Natural killer cell treated with Interleukin-12 subunit alpha and Interleukin-12 subunit beta and Interleukin-15 and Interleukin-18, amount 100 ng/mL, for 72 hours (primary cell): Measurements from ENCODE around the gene CAD. TPM values are rescaled to one million over a fixed set of nuclear protein-coding genes. Genes with fewer than 3 reads are reported as not detected.
A peak's percentile ranks its signal among the peaks of the same experiment; 100 is the strongest.
"Not testable (repeated sequence)": the region's sequence is repeated elsewhere in the genome, so short reads cannot be mapped to it uniquely, and the experiment has no call there.

ENCODE experiments used
- ATAC-seq, 2 donors: fragments of 150-1000 bp; cut with Tn5 transposase in 1 of 2; sonication (Bioruptor Pico), chemical (Tn5 transposase) in 1 of 2; 2 replicates each; pipeline ENCODE4 v1.10.0; 2021
- DNase-seq: peaks from one replicate; pipeline ENCODE4 v3.0.0; 2022; ENCODE audit warnings: low spot score
- H3K27ac Mint-ChIP-seq, 2 donors: 1 replicate in 1 of 2; 2 replicates in 1 of 2; pipeline ENCODE4 v1.8.0; 2022; ENCODE audit warnings: mixed read lengths in 2 of 2, mild to moderate bottlenecking in 1 of 2, moderate library complexity in 1 of 2
- H3K27me3 Mint-ChIP-seq, 2 donors: 1 replicate in 1 of 2; 2 replicates in 1 of 2; pipeline ENCODE4 v1.8.0; 2022; ENCODE audit warnings: mixed read lengths in 2 of 2
- H3K36me3 Mint-ChIP-seq: one replicate; pipeline ENCODE4 v1.8.0; 2022; ENCODE audit warnings: mixed read lengths
- H3K4me1 Mint-ChIP-seq, 2 donors: 1 replicate in 1 of 2; 2 replicates in 1 of 2; pipeline ENCODE4 v1.8.0; 2022; ENCODE audit warnings: low read depth in 2 of 2, mixed read lengths in 2 of 2, mild to moderate bottlenecking in 1 of 2
- H3K4me3 Mint-ChIP-seq: one replicate; pipeline ENCODE4 v1.8.0; 2022; ENCODE audit warnings: mixed read lengths
- H3K9me3 Mint-ChIP-seq: 2 replicates; pipeline ENCODE4 v1.8.0; 2022; ENCODE audit warnings: mixed read lengths
- total RNA-seq, 2 donors: library from RNA; stranded (reverse); gene quantifications; one replicate each; pipeline ENCODE4 v1.2.3, GENCODE V29; 2022

CAD gene
- total RNA-seq = 100 to 1,000 TPM in 1 of 2 donors, 10 to 100 TPM in 1; 50.6 to 175 TPM

GRCh38 chr2:27217173-27218121 lies at the start of gene CAD:
TSS of gene CAD (plus strand) at chr2:27217369. CDS start at chr2:27217552, 183 bp downstream.
- DNase-seq = peak; percentile 89
- H3K4me1 Mint-ChIP-seq = peaks cover 42 to 54% of the 10 kb centered on the region in 2 donors
- H3K27ac Mint-ChIP-seq = peak within 1 kb of the TSS; percentile 89 to 93
- peak within 1 kb of the TSS; percentile 89 for H3K4me3 Mint-ChIP-seq
- H3K27me3 Mint-ChIP-seq = no peaks in the 10 kb centered on the region
- peak; percentile 94 to 96 for ATAC-seq
- no peaks in the 10 kb centered on the region for H3K9me3 Mint-ChIP-seq
- peaks cover 23% of the 10 kb centered on the region for H3K36me3 Mint-ChIP-seq

GRCh38 chr2:27170581-27171337 lies 46.4 kb upstream of the CAD start:
- no peak overlapping the region for H3K27ac Mint-ChIP-seq
- H3K36me3 Mint-ChIP-seq = no peaks in the 10 kb centered on the region
- no peaks in the 10 kb centered on the region for H3K9me3 Mint-ChIP-seq
- no peak overlapping the region for H3K4me3 Mint-ChIP-seq
- no peak for ATAC-seq
- peaks cover 0 to 2% of the 10 kb centered on the region in 2 donors for H3K4me1 Mint-ChIP-seq
- H3K27me3 Mint-ChIP-seq = peaks cover 7% of the 10 kb centered on the region in 2 donors
- DNase-seq = no peak

GRCh38 chr2:27171351-27171848 lies 45.8 kb upstream of the CAD start:
- H3K36me3 Mint-ChIP-seq = no peaks in the 10 kb centered on the region
- H3K4me3 Mint-ChIP-seq = no peak overlapping the region
- no peaks in the 10 kb centered on the region for H3K9me3 Mint-ChIP-seq
- H3K27ac Mint-ChIP-seq = no peak overlapping the region
- ATAC-seq (no peak), DNase-seq (no peak)
- H3K27me3 Mint-ChIP-seq = peaks cover 7 to 11% of the 10 kb centered on the region in 2 donors
- peaks cover 0 to 2% of the 10 kb centered on the region in 2 donors for H3K4me1 Mint-ChIP-seq

GRCh38 chr2:27174638-27175037 lies 42.5 kb upstream of the CAD start:
- H3K27ac Mint-ChIP-seq = no peak overlapping the region
- H3K9me3 Mint-ChIP-seq = no peaks in the 10 kb centered on the region
- peaks cover 10 to 12% of the 10 kb centered on the region in 2 donors for H3K27me3 Mint-ChIP-seq
- H3K36me3 Mint-ChIP-seq = no peaks in the 10 kb centered on the region
- DNase-seq (no peak), ATAC-seq (no peak)
- H3K4me3 Mint-ChIP-seq = no peak overlapping the region
- H3K4me1 Mint-ChIP-seq = peaks cover 0 to 2% of the 10 kb centered on the region in 2 donors

GRCh38 chr2:27175330-27175729 lies 41.8 kb upstream of the CAD start:
- Mint-ChIP-seq H3K27me3 (peaks cover 10 to 11% of the 10 kb centered on the region in 2 donors), H3K9me3 (no peaks in the 10 kb centered on the region), H3K27ac (no peak overlapping the region), H3K36me3 (no peaks in the 10 kb centered on the region), H3K4me3 (no peak overlapping the region), H3K4me1 (peaks cover 0 to 2% of the 10 kb centered on the region in 2 donors)
- DNase-seq (no peak), ATAC-seq (no peak)

GRCh38 chr2:27175781-27176180 lies 41.4 kb upstream of the CAD start:
- H3K4me1 Mint-ChIP-seq, H3K27ac Mint-ChIP-seq, H3K36me3 Mint-ChIP-seq, H3K4me3 Mint-ChIP-seq, H3K27me3 Mint-ChIP-seq, DNase-seq, ATAC-seq, H3K9me3 Mint-ChIP-seq: not testable (repeated sequence)

- no peak for ATAC-seq
- Mint-ChIP-seq H3K36me3 (no peaks in the 10 kb centered on the region), H3K27me3 (peaks cover 14 to 26% of the 10 kb centered on the region in 2 donors), H3K4me1 (no peaks in the 10 kb centered on the region), H3K4me3 (no peak overlapping the region), H3K9me3 (no peaks in the 10 kb centered on the region), H3K27ac (no peak overlapping the region)
- no peak for DNase-seq
Observed at GRCh38 chr2:27177441-27178351, 39.5 kb upstream of the CAD start.

GRCh38 chr2:27178469-27178868 lies 38.7 kb upstream of the CAD start:
- Mint-ChIP-seq H3K4me3 (no peak overlapping the region), H3K4me1 (no peaks in the 10 kb centered on the region), H3K36me3 (no peaks in the 10 kb centered on the region), H3K27ac (no peak overlapping the region), H3K27me3 (peaks cover 14 to 26% of the 10 kb centered on the region in 2 donors), H3K9me3 (no peaks in the 10 kb centered on the region)
- ATAC-seq (no peak), DNase-seq (no peak)

- Mint-ChIP-seq H3K36me3 (no peaks in the 10 kb centered on the region), H3K27me3 (peaks cover 19 to 35% of the 10 kb centered on the region in 2 donors), H3K27ac (no peak overlapping the region), H3K4me3 (no peak overlapping the region), H3K9me3 (no peaks in the 10 kb centered on the region), H3K4me1 (peaks cover 0 to 6% of the 10 kb centered on the region in 2 donors)
- DNase-seq = no peak
- no peak for ATAC-seq
Observed at GRCh38 chr2:27179344-27180000, 37.7 kb upstream of the CAD start.

- H3K36me3 Mint-ChIP-seq = no peaks in the 10 kb centered on the region
Observed at GRCh38 chr2:27182346-27182745, 34.8 kb upstream of the CAD start.

GRCh38 chr2:27184115-27184514 lies 33.1 kb upstream of the CAD start:
- H3K27ac Mint-ChIP-seq = no peak overlapping the region
- H3K27me3 Mint-ChIP-seq = peaks cover 14 to 35% of the 10 kb centered on the region in 2 donors
- peaks cover 0 to 6% of the 10 kb centered on the region in 2 donors for H3K4me1 Mint-ChIP-seq
- ATAC-seq = peak in 1 of 2 donors; percentile 65
- H3K4me3 Mint-ChIP-seq = no peak overlapping the region
- no peak for DNase-seq
- no peaks in the 10 kb centered on the region for H3K36me3 Mint-ChIP-seq
- H3K9me3 Mint-ChIP-seq = no peaks in the 10 kb centered on the region

More at GRCh38 chr2:27182346-27182745, 34.8 kb upstream of the CAD start:
- Mint-ChIP-seq H3K27me3 (peaks cover 14 to 40% of the 10 kb centered on the region in 2 donors), H3K27ac (no peak overlapping the region), H3K9me3 (no peaks in the 10 kb centered on the region), H3K4me1 (peaks cover 0 to 6% of the 10 kb centered on the region in 2 donors), H3K4me3 (no peak overlapping the region)
- no peak for DNase-seq
- no peak for ATAC-seq

- DNase-seq (no peak), ATAC-seq (no peak)
- no peak overlapping the region for H3K27ac Mint-ChIP-seq
- H3K9me3 Mint-ChIP-seq = no peaks in the 10 kb centered on the region
- no peaks in the 10 kb centered on the region for H3K36me3 Mint-ChIP-seq
- peaks cover 14 to 35% of the 10 kb centered on the region in 2 donors for H3K27me3 Mint-ChIP-seq
- H3K4me1 Mint-ChIP-seq = peaks cover 0 to 6% of the 10 kb centered on the region in 2 donors
- no peak overlapping the region for H3K4me3 Mint-ChIP-seq
Observed at GRCh38 chr2:27185331-27186026, 31.7 kb upstream of the CAD start.
